ENCODE data around the gene NINJ2. TPM values are rescaled to one million over a fixed set of nuclear protein-coding genes. Genes with fewer than 3 reads are reported as not detected.

Gene NINJ2
- polyA plus RNA-seq, 3 donors, result 32.9 to 92.7 (median 73.7) TPM

- no peaks in the 10 kb centered on the region for H3K36me3 ChIP-seq (replicated peaks in 1 of 2; ENCODE audit: control insufficient read depth in 1 of 2, insufficient read depth in 2 of 2, low read length in 2 of 2)
- peaks cover 0 to 3% (median under 1%) of the 10 kb centered on the region in 7 donors for H3K9me3 Mint-ChIP-seq
- H3K27ac ChIP-seq (ENCODE audit: low read depth in 1 of 2, low read length in 2 of 2), result no peak overlapping the region
- H3K79me2 ChIP-seq (ENCODE audit: insufficient read depth, low read length), result no peaks in the 10 kb centered on the region
- no peak overlapping the region for H3K4me3 Mint-ChIP-seq
- peaks cover 12% of the 10 kb centered on the region in 2 donors for H3K36me3 Mint-ChIP-seq
- TF ChIP-seq CTCF (IDR thresholded peaks at IDR 0.05), result no peak
- H2AFZ ChIP-seq (ENCODE audit: insufficient read depth, low read depth, low read length, poor library complexity, severe bottlenecking), result no peak overlapping the region
- H3K9ac ChIP-seq (ENCODE audit: insufficient read depth, low read length, poor library complexity, severe bottlenecking), result no peak overlapping the region
- H3K27me3 Mint-ChIP-seq (ENCODE audit: low read depth in 3 of 3), result no peaks in the 10 kb centered on the region
- no peak overlapping the region for H3K4me3 ChIP-seq (replicated peaks in 1 of 3; ENCODE audit: low read depth in 2 of 3, low read length in 3 of 3)
- peaks cover 1 to 2% of the 10 kb centered on the region in 2 donors for H3K4me1 ChIP-seq (ENCODE audit: control insufficient read depth in 1 of 2, insufficient read depth in 2 of 2, low read length in 2 of 2)
- H3K27ac Mint-ChIP-seq, result peak overlapping the region in 1 of 7 donors; percentile 46
- 92% methylated on average over 11 of the region's 13 CpGs for WGBS (ENCODE audit: insufficient coverage)
- no peak for DNase-seq
- no peaks in the 10 kb centered on the region for H3K27me3 ChIP-seq (ENCODE audit: control insufficient read depth in 2 of 2, insufficient read depth in 2 of 2, low read length in 2 of 2)
- intact Hi-C loops (cut with micrococcal nuclease), result no loop called here
- no peaks in the 10 kb centered on the region for H3K9me3 ChIP-seq (replicated peaks in 1 of 2; ENCODE audit: control insufficient read depth in 1 of 2, insufficient read depth in 1 of 2, low read length in 2 of 2)
- no peaks in the 10 kb centered on the region for H4K20me1 ChIP-seq (ENCODE audit: insufficient read depth, low read length)
- no peak overlapping the region for H3K4me2 ChIP-seq (replicated peaks; ENCODE audit: extremely low read depth, low read length, poor library complexity, severe bottlenecking)
- H3K4me1 Mint-ChIP-seq, result peaks cover 5% of the 10 kb centered on the region
Observed at GRCh38 chr12:583251-583869, 79.9 kb downstream of the NINJ2 start.

- Histone ChIP-seq H3K27ac (ENCODE audit: low read depth in 1 of 2, low read length in 2 of 2) (no peak overlapping the region), H3K4me3 (replicated peaks in 1 of 3; ENCODE audit: low read depth in 2 of 3, low read length in 3 of 3) (no peak overlapping the region), H3K4me2 (replicated peaks; ENCODE audit: extremely low read depth, low read length, poor library complexity, severe bottlenecking) (no peak overlapping the region), H3K9ac (ENCODE audit: insufficient read depth, low read length, poor library complexity, severe bottlenecking) (no peak overlapping the region), H3K4me1 (ENCODE audit: control insufficient read depth in 1 of 2, insufficient read depth in 2 of 2, low read length in 2 of 2) (peaks cover 12 to 15% of the 10 kb centered on the region in 2 donors), H3K9me3 (replicated peaks in 1 of 2; ENCODE audit: control insufficient read depth in 1 of 2, insufficient read depth in 1 of 2, low read length in 2 of 2) (no peaks in the 10 kb centered on the region), H3K36me3 (replicated peaks in 1 of 2; ENCODE audit: control insufficient read depth in 1 of 2, insufficient read depth in 2 of 2, low read length in 2 of 2) (no peaks in the 10 kb centered on the region), H3K79me2 (ENCODE audit: insufficient read depth, low read length) (no peaks in the 10 kb centered on the region), H3K27me3 (ENCODE audit: control insufficient read depth in 2 of 2, insufficient read depth in 2 of 2, low read length in 2 of 2) (no peaks in the 10 kb centered on the region), H4K20me1 (ENCODE audit: insufficient read depth, low read length) (no peaks in the 10 kb centered on the region), H2AFZ (ENCODE audit: insufficient read depth, low read depth, low read length, poor library complexity, severe bottlenecking) (no peak overlapping the region)
- peaks cover 13% of the 10 kb centered on the region for H3K4me1 Mint-ChIP-seq
- DNase-seq, result no peak
- no peak for TF ChIP-seq CTCF (IDR thresholded peaks at IDR 0.05)
- no peaks in the 10 kb centered on the region for H3K27me3 Mint-ChIP-seq (ENCODE audit: low read depth in 3 of 3)
- 97% methylated on average over 7 of the region's 9 CpGs for whole genome bisulfite sequencing (ENCODE audit: insufficient coverage)
- H3K4me3 Mint-ChIP-seq, result no peak overlapping the region
- intact Hi-C loops (cut with micrococcal nuclease), result no loop called here
- H3K9me3 Mint-ChIP-seq, result peaks cover 0 to 2% (median 0%) of the 10 kb centered on the region in 7 donors
- H3K27ac Mint-ChIP-seq, result no peak overlapping the region
- H3K36me3 Mint-ChIP-seq, result peaks cover 6 to 13% of the 10 kb centered on the region in 2 donors
Observed at GRCh38 chr12:581746-582145, 81.5 kb downstream of the NINJ2 start.
